Measurements from ENCODE around the gene CRCP. TPM values are rescaled to one million over a fixed set of nuclear protein-coding genes. Genes with fewer than 3 reads are reported as not detected.

The CRCP gene
- total RNA-seq, 4 donors from 2014 or later = 20.6 to 48.6 (median 44.1) TPM

- in situ Hi-C loops (cut with MboI; ENCODE audit: low pct_ligation_motif_present in 1 of 4, low pct_unique_long_range_greater_than_20kb in 1 of 4, low sequenced_read_pairs in 3 of 4) (no loop called here), intact Hi-C loops (cut with DNase I; ENCODE audit: low total_unique reads) (no loop called here)
- no peaks in the 10 kb centered on the region for H3K27me3 ChIP-seq
- no peak for DNase-seq
- H3K27ac ChIP-seq = no peak overlapping the region
- TF ChIP-seq CTCF (IDR thresholded peaks at IDR 0.05) = no peak
- no peak for TF ChIP-seq POLR2AphosphoS5 (IDR thresholded peaks at IDR 0.05)
- no peak for TF ChIP-seq POLR2A (IDR thresholded peaks at IDR 0.05)
- no peak for TF ChIP-seq EP300 (IDR thresholded peaks at IDR 0.05; ENCODE audit: low read depth)
- no peaks in the 10 kb centered on the region for H3K9me3 ChIP-seq
- H3K4me1 ChIP-seq = no peaks in the 10 kb centered on the region
- no peak overlapping the region for H3K4me3 ChIP-seq
- no peaks in the 10 kb centered on the region for H3K36me3 ChIP-seq
- 68 to 82% methylated on average over 4 to 6 of the region's 6 CpGs for WGBS, 2 donors (ENCODE audit: low coverage in 1 of 2)
These were observed 78.6 kb downstream of the CRCP start for GRCh38 chr7:66193146-66193725.

DNA sequence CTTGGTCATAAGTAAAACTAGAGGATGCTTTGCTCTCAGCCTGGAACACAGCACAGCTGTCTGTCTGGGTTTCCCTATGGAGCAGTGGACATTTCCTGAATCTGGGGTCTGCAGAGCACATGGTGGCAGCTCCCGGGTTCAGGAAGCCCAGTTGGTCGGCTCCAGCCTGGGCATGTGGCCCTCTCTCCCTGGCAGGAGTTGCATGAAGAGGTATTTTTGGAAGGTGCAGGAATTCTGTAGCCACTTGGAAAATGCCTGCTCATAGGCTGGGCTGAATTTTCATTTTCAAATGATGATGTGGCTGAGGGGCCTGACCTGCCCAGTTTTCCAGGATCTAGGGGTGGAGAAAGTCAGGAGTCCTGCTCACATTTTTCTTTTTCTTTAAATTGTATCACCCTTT is 83.8 kb downstream of the CRCP start:
- 55% methylated on average over 2 of the region's 2 CpGs; no CpG with 5 or more reads in 1 of the 2 donors for WGBS, 2 donors (ENCODE audit: low coverage in 1 of 2)
- H3K4me3 ChIP-seq = no peak overlapping the region
- no peak overlapping the region for H3K27ac ChIP-seq
- intact Hi-C loops (cut with DNase I; ENCODE audit: low total_unique reads) = no loop called here
- H3K4me1 ChIP-seq = no peaks in the 10 kb centered on the region
- TF ChIP-seq POLR2AphosphoS5 (IDR thresholded peaks at IDR 0.05) (no peak), EP300 (IDR thresholded peaks at IDR 0.05; ENCODE audit: low read depth) (no peak), POLR2A (IDR thresholded peaks at IDR 0.05) (no peak), CTCF (IDR thresholded peaks at IDR 0.05) (no peak)
- DNase-seq = no peak
- no peaks in the 10 kb centered on the region for H3K27me3 ChIP-seq
- no peaks in the 10 kb centered on the region for H3K9me3 ChIP-seq
- H3K36me3 ChIP-seq = no peaks in the 10 kb centered on the region
- in situ Hi-C loops (cut with MboI; ENCODE audit: low pct_ligation_motif_present in 1 of 4, low pct_unique_long_range_greater_than_20kb in 1 of 4, low sequenced_read_pairs in 3 of 4) = no loop called here

- intact Hi-C loops (cut with DNase I; ENCODE audit: low total_unique reads) = no loop called here
- Histone ChIP-seq H3K4me3 (no peak overlapping the region), H3K36me3 (no peaks in the 10 kb centered on the region), H3K4me1 (no peaks in the 10 kb centered on the region), H3K27ac (no peak overlapping the region), H3K27me3 (peaks cover under 1% of the 10 kb centered on the region), H3K9me3 (no peaks in the 10 kb centered on the region)
- in situ Hi-C loops (cut with MboI; ENCODE audit: low pct_ligation_motif_present in 1 of 4, low pct_unique_long_range_greater_than_20kb in 1 of 4, low sequenced_read_pairs in 3 of 4) = no loop called here
- DNase-seq = no peak
- WGBS, 2 donors (ENCODE audit: low coverage in 1 of 2) = 79 to 100% methylated on average over 1 to 4 of the region's 4 CpGs
- TF ChIP-seq POLR2A (IDR thresholded peaks at IDR 0.05) (no peak), EP300 (IDR thresholded peaks at IDR 0.05; ENCODE audit: low read depth) (no peak), CTCF (IDR thresholded peaks at IDR 0.05) (no peak), POLR2AphosphoS5 (IDR thresholded peaks at IDR 0.05) (no peak)
These were observed 84.3 kb downstream of the CRCP start for GRCh38 chr7:66198956-66199355.

GRCh38 chr7:66202441-66202840 is 87.8 kb downstream of the CRCP start:
- in situ Hi-C loops (cut with MboI; ENCODE audit: low pct_ligation_motif_present in 1 of 4, low pct_unique_long_range_greater_than_20kb in 1 of 4, low sequenced_read_pairs in 3 of 4) = no loop called here

More at GRCh38 chr7:66202441-66202840, 87.8 kb downstream of the CRCP start:
- peaks cover 0 to 11% (median 9%) of the 10 kb centered on the region in 4 donors for H3K4me1 ChIP-seq
- peaks cover 4% of the 10 kb centered on the region for H3K27me3 ChIP-seq
- no peak overlapping the region for H3K27ac ChIP-seq
- no peak overlapping the region for H3K4me3 ChIP-seq
- TF ChIP-seq CTCF (IDR thresholded peaks at IDR 0.05) (no peak), EP300 (IDR thresholded peaks at IDR 0.05; ENCODE audit: low read depth) (no peak), POLR2A (IDR thresholded peaks at IDR 0.05) (no peak), POLR2AphosphoS5 (IDR thresholded peaks at IDR 0.05) (no peak)
- intact Hi-C loops (cut with DNase I; ENCODE audit: low total_unique reads) = no loop called here
- no peaks in the 10 kb centered on the region for H3K9me3 ChIP-seq
- no peaks in the 10 kb centered on the region for H3K36me3 ChIP-seq
- 59 to 63% methylated on average over 7 to 8 of the region's 8 CpGs for WGBS, 2 donors (ENCODE audit: low coverage in 1 of 2)
- DNase-seq = no peak

Other genes starting within 250 kb of the CRCP start
- 10 to 100 TPM; 16.0 to 25.8 (median 22.2) TPM for gene VKORC1L1, start 241.8 kb upstream of the CRCP start, total RNA-seq
- gene GUSB, start 132.6 kb upstream of the CRCP start, total RNA-seq = 100 to 1,000 TPM in 1 of 4 donors, 10 to 100 TPM in 3; 48.3 to 346 (median 55.3) TPM
- gene ASL, start 39.0 kb upstream of the CRCP start, total RNA-seq = 100 to 1,000 TPM in 2 of 4 donors, 10 to 100 TPM in 2; 77.2 to 179 (median 129) TPM
- 10 to 100 TPM in 2 of 4 donors, 1 to 10 TPM in 2; 1.5 to 28.3 (median 9.7) TPM for gene TPST1, start 90.5 kb downstream of the CRCP start, total RNA-seq

All from transverse colon (tissue), 4 donors.